AG09319 (cell line): ENCODE data around the gene SRRT.

ENCODE experiments used
- DNase-seq: peaks from one replicate; pipeline ENCODE4 v3.0.0-alpha.2; 2010; ENCODE audit warnings: low read depth; ENCODE audit errors: extremely low read depth
- CTCF ChIP-seq: IDR thresholded peaks from 2 replicates; pipeline ENCODE4 v1.5.1; 2011; ENCODE audit warnings: low read depth, mild to moderate bottlenecking, inconsistent platforms, low read length, moderate library complexity

The SRRT gene

GRCh38 chr7:100878013-100878412 is 3.1 kb downstream of the SRRT start:
- no peak for DNase-seq
- TF ChIP-seq CTCF, result no peak

DNA sequence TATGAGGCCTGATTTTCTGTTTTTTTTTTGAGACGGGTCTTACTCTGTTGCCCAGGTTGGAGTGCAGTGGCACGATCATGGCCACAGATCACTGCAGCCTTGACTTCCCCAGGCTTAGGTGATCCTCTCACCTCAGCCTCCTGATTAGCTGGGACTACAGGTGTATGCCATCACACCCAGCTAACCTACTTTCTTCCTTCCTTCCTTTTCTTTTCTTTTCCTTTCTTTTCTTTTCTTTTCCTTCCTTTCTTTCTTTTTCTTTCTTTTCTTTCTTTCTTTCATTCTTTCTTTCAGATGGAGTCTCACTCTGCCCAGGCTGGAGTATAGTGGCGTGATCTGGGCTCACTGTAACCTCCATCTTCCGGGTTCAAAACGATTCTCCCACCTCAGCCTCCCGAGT is 3.8 kb downstream of the SRRT start:
- no peak for DNase-seq
- no peak for TF ChIP-seq CTCF

GRCh38 chr7:100879685-100880261 is 4.9 kb downstream of the SRRT start:
- TF ChIP-seq CTCF, result no peak
- DNase-seq, result no peak

- DNase-seq, result no peak
- TF ChIP-seq CTCF, result no peak
Observed at GRCh38 chr7:100880645-100881044, 5.7 kb downstream of the SRRT start.

- no peak for TF ChIP-seq CTCF
- no peak for DNase-seq
Observed at GRCh38 chr7:100881136-100881535, 6.2 kb downstream of the SRRT start.

- TF ChIP-seq CTCF, result no peak
- no peak for DNase-seq
Observed at GRCh38 chr7:100882201-100882600, 7.3 kb downstream of the SRRT start.

GRCh38 chr7:100882785-100883526 is 8.1 kb downstream of the SRRT start:
- DNase-seq, result no peak

More at GRCh38 chr7:100882785-100883526, 8.1 kb downstream of the SRRT start:
- TF ChIP-seq CTCF, result no peak
